Measurements from ENCODE around the gene HOXC12.

Gene HOXC12

GRCh38 chr12:53954694-53955035, at the start of gene HOXC12:
TSS of gene HOXC12 (plus strand) at chr12:53954903. CDS start at chr12:53954930, 27 bp downstream.
- peaks cover 70% of the 10 kb centered on the region for H3K27me3 Mint-ChIP-seq
- H3K4me3 Mint-ChIP-seq, result no peak within 1 kb of the TSS
- H3K9me3 Mint-ChIP-seq, result peaks cover 5% of the 10 kb centered on the region
- H3K4me1 Mint-ChIP-seq, result peaks cover 20% of the 10 kb centered on the region
- H3K27ac Mint-ChIP-seq, result peak within 1 kb of the TSS; percentile 70
- peaks cover 1% of the 10 kb centered on the region for H3K36me3 Mint-ChIP-seq

- Mint-ChIP-seq H3K36me3 (no peaks in the 10 kb centered on the region), H3K4me3 (no peak overlapping the region), H3K4me1 (no peaks in the 10 kb centered on the region), H3K27ac (no peak overlapping the region), H3K27me3 (peaks cover 30% of the 10 kb centered on the region), H3K9me3 (no peaks in the 10 kb centered on the region)
Observed at GRCh38 chr12:53907103-53907502, 47.6 kb upstream of the HOXC12 start.

GRCh38 chr12:53916788-53917655, 37.7 kb upstream of the HOXC12 start:
- H3K27ac Mint-ChIP-seq, result no peak overlapping the region
- H3K27me3 Mint-ChIP-seq, result peaks cover 51% of the 10 kb centered on the region
- H3K4me3 Mint-ChIP-seq, result no peak overlapping the region
- no peaks in the 10 kb centered on the region for H3K9me3 Mint-ChIP-seq
- H3K36me3 Mint-ChIP-seq, result no peaks in the 10 kb centered on the region
- H3K4me1 Mint-ChIP-seq, result no peaks in the 10 kb centered on the region

- Mint-ChIP-seq H3K27ac (no peak overlapping the region), H3K4me3 (no peak overlapping the region), H3K27me3 (peaks cover 76% of the 10 kb centered on the region), H3K36me3 (peaks cover 3% of the 10 kb centered on the region), H3K9me3 (peaks cover 6% of the 10 kb centered on the region), H3K4me1 (no peaks in the 10 kb centered on the region)
Observed at GRCh38 chr12:53924521-53925405, 29.9 kb upstream of the HOXC12 start.

- no peak overlapping the region for H3K4me3 Mint-ChIP-seq
- no peak overlapping the region for H3K27ac Mint-ChIP-seq
- H3K27me3 Mint-ChIP-seq, result peaks cover 81% of the 10 kb centered on the region
- H3K4me1 Mint-ChIP-seq, result no peaks in the 10 kb centered on the region
- peaks cover 6% of the 10 kb centered on the region for H3K9me3 Mint-ChIP-seq
- H3K36me3 Mint-ChIP-seq, result peaks cover 3% of the 10 kb centered on the region
Observed at GRCh38 chr12:53927220-53928029, 27.3 kb upstream of the HOXC12 start.

- Mint-ChIP-seq H3K4me3 (no peak overlapping the region), H3K36me3 (peaks cover 3% of the 10 kb centered on the region), H3K27ac (no peak overlapping the region), H3K9me3 (peaks cover 6% of the 10 kb centered on the region), H3K27me3 (peaks cover 82% of the 10 kb centered on the region), H3K4me1 (no peaks in the 10 kb centered on the region)
Observed at GRCh38 chr12:53928054-53928835, 26.5 kb upstream of the HOXC12 start.

GRCh38 chr12:53929527-53929926, 25.2 kb upstream of the HOXC12 start:
- peaks cover 3% of the 10 kb centered on the region for H3K36me3 Mint-ChIP-seq
- peaks cover 83% of the 10 kb centered on the region for H3K27me3 Mint-ChIP-seq
- H3K4me3 Mint-ChIP-seq, result no peak overlapping the region
- H3K4me1 Mint-ChIP-seq, result no peaks in the 10 kb centered on the region
- H3K9me3 Mint-ChIP-seq, result peaks cover 6% of the 10 kb centered on the region
- H3K27ac Mint-ChIP-seq, result no peak overlapping the region

- no peak overlapping the region for H3K4me3 Mint-ChIP-seq
- H3K4me1 Mint-ChIP-seq, result peaks cover 7% of the 10 kb centered on the region
- peaks cover 6% of the 10 kb centered on the region for H3K9me3 Mint-ChIP-seq
- peaks cover 3% of the 10 kb centered on the region for H3K36me3 Mint-ChIP-seq
- peaks cover 87% of the 10 kb centered on the region for H3K27me3 Mint-ChIP-seq
- peak overlapping the region; percentile 43 for H3K27ac Mint-ChIP-seq
Observed at GRCh38 chr12:53930591-53931255, 24.0 kb upstream of the HOXC12 start.

- Mint-ChIP-seq H3K27ac (no peak overlapping the region), H3K9me3 (peaks cover 6% of the 10 kb centered on the region), H3K4me3 (no peak overlapping the region), H3K36me3 (peaks cover 3% of the 10 kb centered on the region), H3K27me3 (peaks cover 84% of the 10 kb centered on the region), H3K4me1 (peaks cover 13% of the 10 kb centered on the region)
Observed at GRCh38 chr12:53931844-53932581, 22.7 kb upstream of the HOXC12 start.

GRCh38 chr12:53932915-53933314, 21.8 kb upstream of the HOXC12 start:
- no peak overlapping the region for H3K27ac Mint-ChIP-seq
- H3K36me3 Mint-ChIP-seq, result peaks cover 3% of the 10 kb centered on the region
- peaks cover 85% of the 10 kb centered on the region for H3K27me3 Mint-ChIP-seq
- H3K4me3 Mint-ChIP-seq, result no peak overlapping the region
- H3K9me3 Mint-ChIP-seq, result peaks cover 6% of the 10 kb centered on the region
- H3K4me1 Mint-ChIP-seq, result peaks cover 16% of the 10 kb centered on the region

- no peak overlapping the region for H3K4me3 Mint-ChIP-seq
- no peaks in the 10 kb centered on the region for H3K9me3 Mint-ChIP-seq
- H3K4me1 Mint-ChIP-seq, result peaks cover 21% of the 10 kb centered on the region
- H3K27ac Mint-ChIP-seq, result no peak overlapping the region
- peaks cover 77% of the 10 kb centered on the region for H3K27me3 Mint-ChIP-seq
- no peaks in the 10 kb centered on the region for H3K36me3 Mint-ChIP-seq
Observed at GRCh38 chr12:53935383-53936341, 19.0 kb upstream of the HOXC12 start.

- H3K4me3 Mint-ChIP-seq, result no peak overlapping the region
- peaks cover 79% of the 10 kb centered on the region for H3K27me3 Mint-ChIP-seq
Observed at GRCh38 chr12:53937099-53937498, 17.6 kb upstream of the HOXC12 start.

More at GRCh38 chr12:53937099-53937498, 17.6 kb upstream of the HOXC12 start:
- Mint-ChIP-seq H3K9me3 (peaks cover 10% of the 10 kb centered on the region), H3K36me3 (peaks cover 2% of the 10 kb centered on the region), H3K4me1 (peaks cover 21% of the 10 kb centered on the region), H3K27ac (no peak overlapping the region)

Measured in activated naive CD4-positive, alpha-beta T cell treated with anti-CD3 and anti-CD28 coated beads, Interleukin-2, amount 50 U/mL, for 24 hours (primary cell).